ENCODE measurements around the gene ITGA8.

The ITGA8 gene

DNA sequence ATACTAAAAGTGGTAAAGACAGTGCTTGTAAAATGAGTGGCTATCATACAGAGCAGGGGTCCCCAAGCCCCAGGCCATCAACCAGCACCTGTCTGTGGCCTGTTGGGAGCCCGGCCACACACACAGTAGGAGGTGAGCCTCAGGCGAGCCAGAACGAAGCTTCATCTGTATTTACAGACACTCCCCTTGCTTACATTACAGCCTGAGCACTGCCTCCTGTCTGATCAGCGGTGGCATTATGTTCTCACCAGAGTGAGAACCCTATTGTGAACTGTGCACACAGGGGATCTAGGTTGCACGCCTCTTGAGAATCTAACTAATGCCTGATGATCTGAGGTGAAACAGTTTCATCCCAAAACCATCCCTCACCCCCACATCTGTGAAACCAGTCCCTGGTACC lies 58.7 kb downstream of the ITGA8 start:
- TF ChIP-seq, protein P1, sequence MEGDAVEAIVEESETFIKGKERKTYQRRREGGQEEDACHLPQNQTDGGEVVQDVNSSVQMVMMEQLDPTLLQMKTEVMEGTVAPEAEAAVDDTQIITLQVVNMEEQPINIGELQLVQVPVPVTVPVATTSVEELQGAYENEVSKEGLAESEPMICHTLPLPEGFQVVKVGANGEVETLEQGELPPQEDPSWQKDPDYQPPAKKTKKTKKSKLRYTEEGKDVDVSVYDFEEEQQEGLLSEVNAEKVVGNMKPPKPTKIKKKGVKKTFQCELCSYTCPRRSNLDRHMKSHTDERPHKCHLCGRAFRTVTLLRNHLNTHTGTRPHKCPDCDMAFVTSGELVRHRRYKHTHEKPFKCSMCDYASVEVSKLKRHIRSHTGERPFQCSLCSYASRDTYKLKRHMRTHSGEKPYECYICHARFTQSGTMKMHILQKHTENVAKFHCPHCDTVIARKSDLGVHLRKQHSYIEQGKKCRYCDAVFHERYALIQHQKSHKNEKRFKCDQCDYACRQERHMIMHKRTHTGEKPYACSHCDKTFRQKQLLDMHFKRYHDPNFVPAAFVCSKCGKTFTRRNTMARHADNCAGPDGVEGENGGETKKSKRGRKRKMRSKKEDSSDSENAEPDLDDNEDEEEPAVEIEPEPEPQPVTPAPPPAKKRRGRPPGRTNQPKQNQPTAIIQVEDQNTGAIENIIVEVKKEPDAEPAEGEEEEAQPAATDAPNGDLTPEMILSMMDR (IDR thresholded peaks at IDR 0.05) = no peak
- no peak overlapping the region for H3K4me3 ChIP-seq (ENCODE audit: low read depth in 1 of 2, low read length in 1 of 2)

GRCh38 chr10:15658069-15658702 lies 61.5 kb downstream of the ITGA8 start:
- Histone ChIP-seq H3K4me3 (ENCODE audit: low read depth in 1 of 2, low read length in 1 of 2) (no peak overlapping the region), H3K36me3 (no peaks in the 10 kb centered on the region), H3K9me3 (no peaks in the 10 kb centered on the region), H3K4me1 (ENCODE audit: control insufficient read depth in 1 of 2, insufficient read depth in 1 of 2, low read depth in 1 of 2, low read length in 1 of 2) (peaks cover 31 to 35% of the 10 kb centered on the region in 2 experiments), H3K27me3 (no peaks in the 10 kb centered on the region), H3K27ac (no peak overlapping the region)
- TF ChIP-seq, protein P1 (IDR thresholded peaks at IDR 0.05) = no peak

More for the DNA sequence above, 58.7 kb downstream of the ITGA8 start:
- H3K9me3 ChIP-seq = no peaks in the 10 kb centered on the region
- no peaks in the 10 kb centered on the region for H3K27me3 ChIP-seq
- no peaks in the 10 kb centered on the region for H3K36me3 ChIP-seq
- peaks cover 26 to 32% of the 10 kb centered on the region in 2 experiments for H3K4me1 ChIP-seq (ENCODE audit: control insufficient read depth in 1 of 2, insufficient read depth in 1 of 2, low read depth in 1 of 2, low read length in 1 of 2)
- no peak overlapping the region for H3K27ac ChIP-seq

- Histone ChIP-seq H3K27me3 (peaks cover 4% of the 10 kb centered on the region), H3K4me1 (ENCODE audit: control insufficient read depth in 1 of 2, insufficient read depth in 1 of 2, low read depth in 1 of 2, low read length in 1 of 2) (peaks cover 22 to 25% of the 10 kb centered on the region in 2 experiments), H3K36me3 (no peaks in the 10 kb centered on the region), H3K4me3 (ENCODE audit: low read depth in 1 of 2, low read length in 1 of 2) (no peak overlapping the region), H3K27ac (no peak overlapping the region), H3K9me3 (no peaks in the 10 kb centered on the region)
- TF ChIP-seq, protein P1 (IDR thresholded peaks at IDR 0.05) = no peak
These were observed 67.0 kb downstream of the ITGA8 start for GRCh38 chr10:15652757-15653156.

DNA sequence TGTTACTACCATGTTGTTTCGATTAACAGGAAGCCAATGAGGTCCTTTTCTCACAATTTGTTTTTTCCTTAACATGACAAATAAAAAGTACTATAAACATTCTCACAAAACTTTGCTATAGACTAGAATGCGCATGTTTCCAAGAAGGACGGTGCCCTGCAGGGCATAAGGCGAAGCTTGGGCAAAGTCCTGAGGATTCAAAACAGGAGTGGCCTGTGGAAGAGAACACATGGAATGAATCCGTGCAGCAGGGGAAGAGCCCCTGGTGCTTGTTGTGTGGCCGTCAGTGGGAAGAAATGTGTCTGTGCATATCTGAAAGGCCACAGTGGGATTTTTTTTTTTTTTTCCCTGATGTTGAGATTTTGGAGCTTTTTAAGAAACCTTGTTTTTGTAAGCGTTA lies 67.6 kb downstream of the ITGA8 start:
- TF ChIP-seq, protein P1 (IDR thresholded peaks at IDR 0.05) = no peak
- H3K9me3 ChIP-seq = no peaks in the 10 kb centered on the region
- no peak overlapping the region for H3K27ac ChIP-seq
- peaks cover 16 to 19% of the 10 kb centered on the region in 2 experiments for H3K4me1 ChIP-seq (ENCODE audit: control insufficient read depth in 1 of 2, insufficient read depth in 1 of 2, low read depth in 1 of 2, low read length in 1 of 2)
- no peaks in the 10 kb centered on the region for H3K36me3 ChIP-seq
- peaks cover 8% of the 10 kb centered on the region for H3K27me3 ChIP-seq
- no peak overlapping the region for H3K4me3 ChIP-seq (ENCODE audit: low read depth in 1 of 2, low read length in 1 of 2)

- H3K4me1 ChIP-seq (ENCODE audit: control insufficient read depth in 1 of 2, insufficient read depth in 1 of 2, low read depth in 1 of 2, low read length in 1 of 2) = peaks cover 6 to 10% of the 10 kb centered on the region in 2 experiments
- TF ChIP-seq, protein P1 (IDR thresholded peaks at IDR 0.05) = no peak
- H3K27me3 ChIP-seq = peaks cover 17% of the 10 kb centered on the region
- H3K4me3 ChIP-seq (ENCODE audit: low read depth in 1 of 2, low read length in 1 of 2) = no peak overlapping the region
- H3K9me3 ChIP-seq = no peaks in the 10 kb centered on the region
- no peak overlapping the region for H3K27ac ChIP-seq
- H3K36me3 ChIP-seq = no peaks in the 10 kb centered on the region
These were observed 68.5 kb downstream of the ITGA8 start for GRCh38 chr10:15651175-15651574.

Measured in neutrophil (primary cell).